SK-N-DZ (cell line): ENCODE results near the gene ADM.
A peak's percentile ranks its signal among the peaks of the same experiment; 100 is the strongest.

Source experiments
- DNase-seq: peaks from one replicate; pipeline ENCODE4 v3.0.0-alpha.2; 2015; ENCODE audit warnings: low spot score

ADM gene

GRCh38 chr11:10289765-10290380 lies 15.0 kb upstream of the ADM start:
- no peak for DNase-seq

GRCh38 chr11:10291801-10292638 lies 12.9 kb upstream of the ADM start:
- no peak for DNase-seq

GRCh38 chr11:10293423-10294289 lies 11.2 kb upstream of the ADM start, which contains the start of gene SBF2:
Gene SBF2, minus strand, starts transcription at chr11:10294219. Its CDS starts 150 bp downstream, at chr11:10294069.
- DNase-seq = peak; percentile 82

- DNase-seq = peak; percentile 45
Observed at GRCh38 chr11:10294290-10294953, 10.5 kb upstream of the ADM start.

GRCh38 chr11:10295064-10295901 lies 9.6 kb upstream of the ADM start:
- no peak for DNase-seq

GRCh38 chr11:10298342-10298741 lies 6.5 kb upstream of the ADM start:
- DNase-seq = no peak

- no peak for DNase-seq
Observed at GRCh38 chr11:10301656-10302358, 3.1 kb upstream of the ADM start.

GRCh38 chr11:10302359-10302743 lies 2.5 kb upstream of the ADM start:
- DNase-seq = peak; percentile 31

- peak; percentile 50 for DNase-seq
Observed at GRCh38 chr11:10302744-10303557, 1.9 kb upstream of the ADM start.

- DNase-seq = peak; percentile 71
Observed at GRCh38 chr11:10303558-10304363, 1.1 kb upstream of the ADM start.

GRCh38 chr11:10305262-10305963 lies 540 bp downstream of the ADM start:
- DNase-seq = peak; percentile 34

GRCh38 chr11:10305964-10306918 lies 1.4 kb downstream of the ADM start:
- DNase-seq = peak; percentile 49

- DNase-seq = no peak
Observed at GRCh38 chr11:10307022-10307399, 2.1 kb downstream of the ADM start.

- peak; percentile 84 for DNase-seq
Observed at GRCh38 chr11:10307400-10308200, 2.7 kb downstream of the ADM start.

- DNase-seq = peak; percentile 32
Observed at GRCh38 chr11:10308201-10308954, 3.5 kb downstream of the ADM start.
